Stomach (tissue), 9 donors: Measurements from ENCODE around the gene MET. TPM values are rescaled to one million over a fixed set of nuclear protein-coding genes. Genes with fewer than 3 reads are reported as not detected.

Experiments used
- DNase-seq, 2 donors: peaks; one replicate each; pipeline versions ENCODE4 v3.0.0 to v3.0.0-alpha.2; 2013 to 2019
- H3K27ac ChIP-seq, 5 donors: fragments of 200-600 bp in 4 of 5; sonication (generic) in 4 of 5; one replicate each; pipeline ENCODE4 v1.5.1; 2013 to 2019; ENCODE audit warnings: mild to moderate bottlenecking in 1 of 5, moderate library complexity in 1 of 5
- H3K27me3 ChIP-seq, 3 donors: fragments of 200-600 bp; sonication (generic); one replicate each; pipeline ENCODE4 v1.5.1; 2017 to 2019; ENCODE audit warnings: mixed run types in 1 of 3
- H3K36me3 ChIP-seq, 4 donors: fragments of 200-600 bp; sonication (generic); 1 replicate in 3 of 4; 2 replicates in 1 of 4; pipeline ENCODE4 v1.5.1; 2016 to 2019
- H3K4me1 ChIP-seq, 4 donors: fragments of 200-600 bp; sonication (generic); one replicate each; pipeline ENCODE4 v1.5.1; 2016 to 2019
- H3K4me3 ChIP-seq, 4 donors: fragments of 200-600 bp; sonication (generic) in 3 of 4; one replicate each; pipeline ENCODE4 v1.5.1; 2016 to 2019; ENCODE audit warnings: mild to moderate bottlenecking in 1 of 4
- H3K9me3 ChIP-seq, 4 donors: fragments of 200-600 bp; sonication (generic); one replicate each; pipeline ENCODE4 v1.5.1; 2016 to 2019
- CTCF ChIP-seq, 7 experiments: fragments of 450-650 bp in 4 of 7; fragments of 200-600 bp in 3 of 7; sonication (generic) in 3 of 7; IDR thresholded peaks; one replicate each; pipeline ENCODE4 v1.5.1; 2016 to 2019; ENCODE audit warnings: antibody characterized with exemption in 7 of 7, control low read depth in 2 of 7, mild to moderate bottlenecking in 1 of 7
- EP300 ChIP-seq: sonication (generic); formaldehyde crosslinking; IDR thresholded peaks from one replicate; pipeline ENCODE4 v1.6.1; 2017; ENCODE audit warnings: antibody characterized with exemption
- POLR2A ChIP-seq, 4 donors: fragments of 450-650 bp; IDR thresholded peaks; one replicate each; pipeline ENCODE4 v1.6.1; 2016; ENCODE audit warnings: antibody characterized with exemption in 4 of 4, control low read depth in 2 of 4, mild to moderate bottlenecking in 1 of 4, moderate library complexity in 1 of 4
- POLR2AphosphoS5 ChIP-seq, 3 donors: sonication (generic); formaldehyde crosslinking; IDR thresholded peaks; one replicate each; pipeline ENCODE4 v1.6.1; 2016; ENCODE audit warnings: antibody characterized with exemption in 3 of 3
- WGBS, 5 donors: extraction: QIAGEN DNeasy Blood & Tissue Kit in 3 of 5; methylation state at CpG; one replicate each; pipeline versions ENCODE4 v1.1.5 to v1.1.7; 2013 to 2018; 5-methylcytosine and 5-hydroxymethylcytosine counted together
- intact Hi-C: fragments of 100-400 bp; cut with DNase I; formaldehyde crosslinking; loops from one replicate; pipeline ENCODE4 v1.15.1; 2023; ENCODE audit warnings: low total_unique reads
- polyA plus RNA-seq, 3 donors: library from polyadenylated mRNA; stranded (reverse); fragments of 200-250 nt; gene quantifications; one replicate each; pipeline ENCODE4 v1.2.3, GENCODE V29; 2013
- total RNA-seq, 5 donors: library from RNA; depleted of rRNA; stranded (reverse); fragments of >200 nt; gene quantifications; one replicate each; pipeline versions ENCODE4 v1.1.0 to v1.2.3, GENCODE V29; 2014 to 2016
- donor health status: healthy with polysubstance abuse.
- donor health status: Bipolar disorder and iron deficiency.
- donor health status: healthy.

The MET gene
- total and polyA plus RNA-seq, 8 donors: 0.58 to 36.2 (median 4.3) TPM

GRCh38 chr7:116663744-116664143, 8.3 kb upstream of the MET start:
- Histone ChIP-seq H3K4me1 (no peaks in the 10 kb centered on the region), H3K27me3 (no peaks in the 10 kb centered on the region), H3K4me3 (no peak overlapping the region), H3K36me3 (no peaks in the 10 kb centered on the region), H3K27ac (no peak overlapping the region), H3K9me3 (no peaks in the 10 kb centered on the region)
- no peak for DNase-seq
- 72 to 88% (median 79%) methylated on average over 4 of the region's 4 CpGs for WGBS, 5 donors
- intact Hi-C loops: no loop called here
- TF ChIP-seq EP300 (no peak), POLR2AphosphoS5 (IDR thresholded peaks at IDR 0.05) (peak in 1 of 3 donors; percentile 33), CTCF (IDR thresholded peaks at IDR 0.05) (no peak), POLR2A (IDR thresholded peaks at IDR 0.05) (no peak)

GRCh38 chr7:116665332-116665996, 6.5 kb upstream of the MET start:
- WGBS, 5 donors: 31 to 47% (median 34%) methylated on average over 2 of the region's 2 CpGs

GRCh38 chr7:116669769-116670168, 2.2 kb upstream of the MET start:
- TF ChIP-seq POLR2AphosphoS5 (IDR thresholded peaks at IDR 0.05): no peak
- no peak for TF ChIP-seq POLR2A (IDR thresholded peaks at IDR 0.05)
- TF ChIP-seq EP300: no peak
- TF ChIP-seq CTCF (IDR thresholded peaks at IDR 0.05): no peak
- 37 to 67% (median 52%) methylated on average over 1 of the region's 1 CpG for WGBS, 5 donors
- intact Hi-C loops: loop anchor here (10.0 kb wide), 1 partner anchor 135 kb away; no protein-coding TSS in a partner anchor

More at GRCh38 chr7:116665332-116665996, 6.5 kb upstream of the MET start:
- Histone ChIP-seq H3K27ac (no peak overlapping the region), H3K27me3 (no peaks in the 10 kb centered on the region), H3K4me1 (peaks cover 0 to 2% (median under 1%) of the 10 kb centered on the region in 4 donors), H3K4me3 (no peak overlapping the region), H3K36me3 (no peaks in the 10 kb centered on the region), H3K9me3 (no peaks in the 10 kb centered on the region)
- intact Hi-C loops: no loop called here
- TF ChIP-seq CTCF (IDR thresholded peaks at IDR 0.05) (no peak), EP300 (no peak), POLR2A (IDR thresholded peaks at IDR 0.05) (no peak), POLR2AphosphoS5 (IDR thresholded peaks at IDR 0.05) (no peak)
- DNase-seq: peak in 1 of 2 donors; percentile 28

GRCh38 chr7:116670409-116671015, 1.5 kb upstream of the MET start:
- Histone ChIP-seq H3K27me3 (peaks cover 0 to 17% (median 0%) of the 10 kb centered on the region in 3 donors), H3K36me3 (no peaks in the 10 kb centered on the region), H3K4me1 (peaks cover 0 to 32% (median 22%) of the 10 kb centered on the region in 4 donors), H3K27ac (peak overlapping the region in 4 of 5 donors; percentile 85 to 89 (median 88)), H3K4me3 (no peak overlapping the region), H3K9me3 (no peaks in the 10 kb centered on the region)
- 33 to 68% (median 48%) methylated on average over 3 of the region's 3 CpGs for WGBS, 5 donors
- DNase-seq: peak in 1 of 2 donors; percentile 69
- TF ChIP-seq POLR2A (IDR thresholded peaks at IDR 0.05) (no peak), POLR2AphosphoS5 (IDR thresholded peaks at IDR 0.05) (no peak), EP300 (no peak), CTCF (IDR thresholded peaks at IDR 0.05) (no peak)
- intact Hi-C loops: loop anchor here (10.0 kb wide), 1 partner anchor 134 kb away; no protein-coding TSS in a partner anchor

More at GRCh38 chr7:116669769-116670168, 2.2 kb upstream of the MET start:
- H3K27ac ChIP-seq: no peak overlapping the region
- no peak overlapping the region for H3K4me3 ChIP-seq
- H3K27me3 ChIP-seq: peaks cover 0 to 17% (median 0%) of the 10 kb centered on the region in 3 donors
- H3K4me1 ChIP-seq: peaks cover 0 to 31% (median 22%) of the 10 kb centered on the region in 4 donors
- H3K36me3 ChIP-seq: no peaks in the 10 kb centered on the region
- no peak for DNase-seq
- H3K9me3 ChIP-seq: no peaks in the 10 kb centered on the region
